K562 (cell line): ENCODE results near the gene SLC34A1. TPM values are rescaled to one million over a fixed set of nuclear protein-coding genes. Genes with fewer than 3 reads are reported as not detected.

Experiments used
- ARID4B ChIP-seq: sonication (generic); formaldehyde crosslinking; IDR thresholded peaks from 2 replicates; pipeline ENCODE4 v1.8.0; 2022; ENCODE audit warnings: mild to moderate bottlenecking, missing genetic modification reagents
- CBX8 ChIP-seq: fragments of 200-600 bp; sonication (generic); IDR thresholded peaks from 2 replicates; pipeline ENCODE4 v1.6.1; 2012; ENCODE audit warnings: borderline replicate concordance, mixed run types, low read depth, mild to moderate bottlenecking, moderate library complexity, mixed read lengths, low read length, control low read depth, inconsistent platforms; ENCODE audit not compliant: poor library complexity, severe bottlenecking; ENCODE audit errors: extremely low read depth
- HDAC1 ChIP-seq, 2 experiments: fragments of 450-650 bp; IDR thresholded peaks; 2 replicates each; pipeline ENCODE4 v1.6.1; 2016 to 2017; ENCODE audit warnings: inconsistent platforms in 1 of 2, mild to moderate bottlenecking in 1 of 2, moderate library complexity in 1 of 2
- HDGF ChIP-seq: fragments of 450-650 bp; IDR thresholded peaks from 2 replicates; pipeline ENCODE4 v1.6.1; 2016
- MAZ ChIP-seq, 2 experiments: fragments of 450-650 bp in 1 of 2; sonication (generic) in 1 of 2; formaldehyde crosslinking; IDR thresholded peaks in 1 of 2; conservative IDR thresholded peaks in 1 of 2; 2 replicates each; pipeline versions ENCODE4 v1.4.0 to v1.5.0; 2020; ENCODE audit warnings: mild to moderate bottlenecking in 1 of 2, missing genetic modification reagents in 1 of 2
- PHB2 ChIP-seq: fragments of 450-650 bp; IDR thresholded peaks from 2 replicates; pipeline ENCODE4 v1.6.1; 2017; ENCODE audit warnings: low read depth
- POLR2AphosphoS5 ChIP-seq: IDR thresholded peaks from 2 replicates; pipeline ENCODE4 v1.6.1; 2011; ENCODE audit warnings: mild to moderate bottlenecking, low read depth, low read length, moderate library complexity; ENCODE audit not compliant: control insufficient read depth, insufficient read depth
- POLR2G ChIP-seq: fragments of 200-400 bp; formaldehyde crosslinking; IDR thresholded peaks from 2 replicates; pipeline ENCODE4 v1.6.1; 2017; ENCODE audit warnings: low read depth, mild to moderate bottlenecking, antibody characterized with exemption, low read length, moderate library complexity
- STAT5A ChIP-seq: IDR thresholded peaks from 2 replicates; pipeline ENCODE4 v1.6.1; 2012; ENCODE audit warnings: low read length, inconsistent platforms, borderline replicate concordance
- TSC22D4 ChIP-seq: fragments of 450-650 bp; IDR thresholded peaks from 2 replicates; pipeline ENCODE4 v1.6.1; 2016; ENCODE audit warnings: missing genetic modification characterization, missing biosample characterization, control low read depth
- VEZF1 ChIP-seq: fragments of 200-800 bp; sonication (Bioruptor generic); IDR thresholded peaks from 2 replicates; pipeline ENCODE4 v1.6.1; 2017; ENCODE audit warnings: missing genetic modification characterization, missing compliant biosample characterization
- XRCC5 ChIP-seq: fragments of 200-400 bp; formaldehyde crosslinking; IDR thresholded peaks from 2 replicates; pipeline ENCODE4 v1.6.1; 2017; ENCODE audit warnings: low read depth, mild to moderate bottlenecking, low read length
- YY1 ChIP-seq, 3 experiments: IDR thresholded peaks; 2 replicates each; pipeline ENCODE4 v1.6.1; 2011; ENCODE audit warnings: low read length in 2 of 3, mild to moderate bottlenecking in 2 of 3, moderate library complexity in 2 of 3, borderline replicate concordance in 1 of 3, control low read depth in 1 of 3, low read depth in 1 of 3; ENCODE audit not compliant: insufficient read depth in 3 of 3, insufficient replicate concordance in 2 of 3, control insufficient read depth in 1 of 3, insufficient read length in 1 of 3; ENCODE audit errors: extremely low read depth in 1 of 3
- ZBTB2 ChIP-seq: fragments of 450-650 bp; IDR thresholded peaks from 2 replicates; pipeline ENCODE4 v1.6.1; 2016; ENCODE audit warnings: antibody characterized with exemption
- ZC3H4 ChIP-seq: sonication (generic); formaldehyde crosslinking; IDR thresholded peaks from 2 replicates; pipeline ENCODE4 v1.9.0; 2021; ENCODE audit warnings: missing genetic modification reagents, borderline replicate concordance
- ZNF143 ChIP-seq: sonication (generic); formaldehyde crosslinking; IDR thresholded peaks from 2 replicates; pipeline ENCODE4 v1.9.0; 2022; ENCODE audit warnings: mild to moderate bottlenecking, missing genetic modification reagents
- ZNF277 ChIP-seq: fragments of 250-450 bp; sonication (Bioruptor Pico); IDR thresholded peaks from 2 replicates; pipeline ENCODE4 v1.8.0; 2022; ENCODE audit warnings: inconsistent platforms, mild to moderate bottlenecking, moderate library complexity, borderline replicate concordance
- polyA plus RNA-seq, 8 experiments: library from polyadenylated mRNA; depleted of rRNA in 4 of 8; stranded (reverse) in 5 of 8; unstranded in 3 of 8; fragments of >200 nt; fragmentation: Nextera tagmentation in 2 of 8; fragmentation: Illumina TruSeq in 1 of 8; extraction: Ambion mirVana in 2 of 8; extraction: Trizol in 1 of 8; gene quantifications; 2 replicates each; pipeline versions ENCODE4 v1.2.1 to v1.2.3, GENCODE V29; 2011 to 2014; ENCODE audit warnings: inconsistent platforms in 1 of 8, missing spikeins in 1 of 8
- total RNA-seq, 7 experiments: library from RNA; depleted of rRNA in 6 of 7; stranded (reverse); fragments of >200 nt in 6 of 7; fragmentation: Illumina TruSeq in 2 of 7; extraction: Trizol in 2 of 7; gene quantifications; 2 replicates each; pipeline versions ENCODE4 v1.2.1 to v1.2.3, GENCODE V29; 2011 to 2021; ENCODE audit warnings: low replicate concordance in 1 of 7

SLC34A1 gene
- total and polyA plus RNA-seq, 9 of the 15 experiments (the other 6 are each of a cell fraction or from before 2014, with no cell fraction given): not detected

GRCh38 chr5:177427919-177428573 is 43.8 kb downstream of the SLC34A1 start (continued):
- TF ChIP-seq ZNF277 (CRISPR knock-in tag): no peak
- no peak; the same call in 1 of the 2 replicates for TF ChIP-seq ARID4B
- peak; percentile 79; the same call in 1 of the 2 replicates for TF ChIP-seq ZC3H4 (CRISPR knock-in tag)
- no peak for TF ChIP-seq STAT5A
- no peak for TF ChIP-seq ZNF143
- peak in 1 of 3 experiments; percentile 59 for TF ChIP-seq YY1 (IDR thresholded peaks at IDR 0.05; ENCODE audit: borderline replicate concordance in 1 of 3, control insufficient read depth in 1 of 3, extremely low read depth in 1 of 3, insufficient read depth in 3 of 3, insufficient read length in 1 of 3, insufficient replicate concordance in 2 of 3, low read depth in 1 of 3, low read length in 2 of 3)
- peak in 1 of 2 experiments; percentile 51; a peak in 1 of 4 replicates for TF ChIP-seq MAZ (CRISPR knock-in tag; conservative IDR thresholded peaks at IDR 0.05 in 1 of 2, IDR thresholded peaks at IDR 0.05 in 1 of 2)
- TF ChIP-seq CBX8: no peak
- TF ChIP-seq ZBTB2: peak; percentile 54; the same call in 1 of the 2 replicates
- TF ChIP-seq POLR2AphosphoS5: peak; percentile 68
- peak; percentile 85 for TF ChIP-seq VEZF1
- TF ChIP-seq POLR2G: peak; percentile 65
- TF ChIP-seq TSC22D4 (tag): no peak
- no peak for TF ChIP-seq HDGF
- no peak for TF ChIP-seq PHB2
- peak in 1 of 2 experiments; percentile 67; a peak in 2 of 4 replicates for TF ChIP-seq HDAC1 (IDR thresholded peaks at IDR 0.05)
- no peak for TF ChIP-seq XRCC5
